K562 (cell line): ENCODE results near the gene TEX54. TPM values are rescaled to one million over a fixed set of nuclear protein-coding genes. Genes with fewer than 3 reads are reported as not detected.

Source experiments
- C11orf30 ChIP-seq: fragments of 450-650 bp; IDR thresholded peaks from 2 replicates; pipeline ENCODE4 v1.6.1; 2016; ENCODE audit warnings: low read depth, mild to moderate bottlenecking
- EP400 ChIP-seq: fragments of 450-650 bp; IDR thresholded peaks from 2 replicates; pipeline ENCODE4 v1.6.1; 2017; ENCODE audit warnings: antibody characterized with exemption, mild to moderate bottlenecking, moderate library complexity
- IRF2 ChIP-seq: sonication (generic); formaldehyde crosslinking; IDR thresholded peaks from 2 replicates; pipeline ENCODE4 v1.8.1; 2022; ENCODE audit warnings: mild to moderate bottlenecking, missing genetic modification reagents
- KAT2B ChIP-seq: IDR thresholded peaks from one replicate; pipeline ENCODE4 v1.6.1; 2012; ENCODE audit warnings: low read depth, mild to moderate bottlenecking, control low read depth, inconsistent platforms, low read length, moderate library complexity
- RBM39 ChIP-seq: fragments of 200-400 bp; formaldehyde crosslinking; optimal IDR thresholded peaks from 2 replicates; pipeline ENCODE3; 2018; ENCODE audit warnings: low read depth, low read length
- SAFB2 ChIP-seq: fragments of 200-400 bp; formaldehyde crosslinking; IDR thresholded peaks from 2 replicates; pipeline ENCODE4 v1.6.1; 2018; ENCODE audit warnings: borderline replicate concordance, low read length, low read depth, moderate library complexity; ENCODE audit not compliant: severe bottlenecking
- ZC3H11A ChIP-seq: IDR thresholded peaks from 2 replicates; pipeline ENCODE4 v1.6.1; 2012; ENCODE audit warnings: low read depth, low read length, improper control_type of control experiment
- ZFP30 ChIP-seq: fragments of 250-450 bp; sonication (Bioruptor Pico); IDR thresholded peaks from 2 replicates; pipeline ENCODE4 v1.8.0; 2022; ENCODE audit warnings: moderate library complexity, mild to moderate bottlenecking, inconsistent platforms, borderline replicate concordance
- ZKSCAN3 ChIP-seq: fragments of 250-450 bp; sonication (Bioruptor Pico); IDR thresholded peaks from 2 replicates; pipeline ENCODE4 v1.4.0; 2020
- ZNF445 ChIP-seq: fragments of 250-450 bp; sonication (Bioruptor Pico); IDR thresholded peaks from 2 replicates; pipeline ENCODE4 v1.4.0; 2020; ENCODE audit warnings: low read depth, mild to moderate bottlenecking, moderate library complexity
- polyA plus RNA-seq, 8 experiments: library from polyadenylated mRNA; depleted of rRNA in 4 of 8; stranded (reverse) in 5 of 8; unstranded in 3 of 8; fragments of >200 nt; fragmentation: Nextera tagmentation in 2 of 8; fragmentation: Illumina TruSeq in 1 of 8; extraction: Ambion mirVana in 2 of 8; extraction: Trizol in 1 of 8; gene quantifications; 2 replicates each; pipeline versions ENCODE4 v1.2.1 to v1.2.3, GENCODE V29; 2011 to 2014; ENCODE audit warnings: inconsistent platforms in 1 of 8, missing spikeins in 1 of 8
- total RNA-seq, 7 experiments: library from RNA; depleted of rRNA in 6 of 7; stranded (reverse); fragments of >200 nt in 6 of 7; fragmentation: Illumina TruSeq in 2 of 7; extraction: Trizol in 2 of 7; gene quantifications; 2 replicates each; pipeline versions ENCODE4 v1.2.1 to v1.2.3, GENCODE V29; 2011 to 2021; ENCODE audit warnings: low replicate concordance in 1 of 7
- TF ChIP-seq, protein P1 (sequence below): fragments of 450-650 bp; formaldehyde crosslinking; IDR thresholded peaks from 2 replicates; pipeline ENCODE4 v1.4.0; 2020; ENCODE audit warnings: mild to moderate bottlenecking, mixed read lengths
- TF ChIP-seq, protein P2 (sequence below): IDR thresholded peaks from 2 replicates; pipeline ENCODE4 v1.6.1; 2011; ENCODE audit warnings: borderline replicate concordance, low read depth, mild to moderate bottlenecking, moderate library complexity, low read length; ENCODE audit not compliant: insufficient read depth, poor library complexity, severe bottlenecking
- TF ChIP-seq, protein P3 (sequence below), 3 experiments: IDR thresholded peaks in 2 of 3; conservative IDR thresholded peaks in 1 of 3; 2 replicates each; pipeline ENCODE4 v1.5.1; 2011 to 2012; ENCODE audit warnings: low read length in 3 of 3, mild to moderate bottlenecking in 3 of 3, control low read depth in 2 of 3, improper control_type of control experiment in 1 of 3, inconsistent platforms in 1 of 3, low read depth in 1 of 3, mixed read lengths in 1 of 3, moderate library complexity in 1 of 3; ENCODE audit not compliant: insufficient read depth in 2 of 3
- TF ChIP-seq, protein P4 (sequence below): IDR thresholded peaks from 3 replicates; pipeline ENCODE4 v1.6.1; 2011; ENCODE audit warnings: borderline replicate concordance, mild to moderate bottlenecking, moderate library complexity; ENCODE audit not compliant: insufficient read length; ENCODE audit errors: extremely low read depth

TEX54 gene
- total and polyA plus RNA-seq, 9 of the 15 experiments (the other 6 are each of a cell fraction or from before 2014, with no cell fraction given), result not detected

DNA sequence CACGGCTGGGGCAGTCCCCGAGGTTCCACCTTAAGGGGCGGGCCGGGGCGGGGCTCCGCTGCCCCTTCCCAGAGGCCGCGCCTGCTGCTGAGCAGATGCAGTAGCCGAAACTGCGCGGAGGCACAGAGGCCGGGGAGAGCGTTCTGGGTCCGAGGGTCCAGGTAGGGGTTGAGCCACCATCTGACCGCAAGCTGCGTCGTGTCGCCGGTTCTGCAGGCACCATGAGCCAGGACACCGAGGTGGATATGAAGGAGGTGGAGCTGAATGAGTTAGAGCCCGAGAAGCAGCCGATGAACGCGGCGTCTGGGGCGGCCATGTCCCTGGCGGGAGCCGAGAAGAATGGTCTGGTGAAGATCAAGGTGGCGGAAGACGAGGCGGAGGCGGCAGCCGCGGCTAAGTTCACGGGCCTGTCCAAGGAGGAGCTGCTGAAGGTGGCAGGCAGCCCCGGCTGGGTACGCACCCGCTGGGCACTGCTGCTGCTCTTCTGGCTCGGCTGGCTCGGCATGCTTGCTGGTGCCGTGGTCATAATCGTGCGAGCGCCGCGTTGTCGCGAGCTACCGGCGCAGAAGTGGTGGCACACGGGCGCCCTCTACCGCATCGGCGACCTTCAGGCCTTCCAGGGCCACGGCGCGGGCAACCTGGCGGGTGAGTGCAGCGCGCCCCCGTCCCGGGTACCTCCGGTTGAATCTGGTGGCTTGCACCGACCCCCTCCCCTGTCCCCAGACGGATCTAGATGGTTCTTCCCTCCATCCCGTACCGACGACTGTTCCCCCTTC is 48.4 kb upstream of the TEX54 start, which contains the start of gene SLC3A2 (continued):
- TF ChIP-seq, protein P1, sequence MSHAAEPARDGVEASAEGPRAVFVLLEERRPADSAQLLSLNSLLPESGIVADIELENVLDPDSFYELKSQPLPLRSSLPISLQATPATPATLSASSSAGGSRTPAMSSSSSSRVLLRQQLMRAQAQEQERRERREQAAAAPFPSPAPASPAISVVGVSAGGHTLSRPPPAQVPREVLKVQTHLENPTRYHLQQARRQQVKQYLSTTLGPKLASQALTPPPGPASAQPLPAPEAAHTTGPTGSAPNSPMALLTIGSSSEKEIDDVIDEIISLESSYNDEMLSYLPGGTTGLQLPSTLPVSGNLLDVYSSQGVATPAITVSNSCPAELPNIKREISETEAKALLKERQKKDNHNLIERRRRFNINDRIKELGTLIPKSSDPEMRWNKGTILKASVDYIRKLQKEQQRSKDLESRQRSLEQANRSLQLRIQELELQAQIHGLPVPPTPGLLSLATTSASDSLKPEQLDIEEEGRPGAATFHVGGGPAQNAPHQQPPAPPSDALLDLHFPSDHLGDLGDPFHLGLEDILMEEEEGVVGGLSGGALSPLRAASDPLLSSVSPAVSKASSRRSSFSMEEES (CRISPR knock-in tag), result no peak
- TF ChIP-seq C11orf30, result no peak
- TF ChIP-seq, protein P2, sequence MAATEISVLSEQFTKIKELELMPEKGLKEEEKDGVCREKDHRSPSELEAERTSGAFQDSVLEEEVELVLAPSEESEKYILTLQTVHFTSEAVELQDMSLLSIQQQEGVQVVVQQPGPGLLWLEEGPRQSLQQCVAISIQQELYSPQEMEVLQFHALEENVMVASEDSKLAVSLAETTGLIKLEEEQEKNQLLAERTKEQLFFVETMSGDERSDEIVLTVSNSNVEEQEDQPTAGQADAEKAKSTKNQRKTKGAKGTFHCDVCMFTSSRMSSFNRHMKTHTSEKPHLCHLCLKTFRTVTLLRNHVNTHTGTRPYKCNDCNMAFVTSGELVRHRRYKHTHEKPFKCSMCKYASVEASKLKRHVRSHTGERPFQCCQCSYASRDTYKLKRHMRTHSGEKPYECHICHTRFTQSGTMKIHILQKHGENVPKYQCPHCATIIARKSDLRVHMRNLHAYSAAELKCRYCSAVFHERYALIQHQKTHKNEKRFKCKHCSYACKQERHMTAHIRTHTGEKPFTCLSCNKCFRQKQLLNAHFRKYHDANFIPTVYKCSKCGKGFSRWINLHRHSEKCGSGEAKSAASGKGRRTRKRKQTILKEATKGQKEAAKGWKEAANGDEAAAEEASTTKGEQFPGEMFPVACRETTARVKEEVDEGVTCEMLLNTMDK, result peak; percentile 95
- no peak for TF ChIP-seq SAFB2
- no peak for TF ChIP-seq RBM39
- no peak for TF ChIP-seq ZNF445 (CRISPR knock-in tag)
- TF ChIP-seq IRF2, result no peak
- TF ChIP-seq EP400, result peak; percentile 97
- no peak for TF ChIP-seq ZFP30
- TF ChIP-seq, protein P3, sequence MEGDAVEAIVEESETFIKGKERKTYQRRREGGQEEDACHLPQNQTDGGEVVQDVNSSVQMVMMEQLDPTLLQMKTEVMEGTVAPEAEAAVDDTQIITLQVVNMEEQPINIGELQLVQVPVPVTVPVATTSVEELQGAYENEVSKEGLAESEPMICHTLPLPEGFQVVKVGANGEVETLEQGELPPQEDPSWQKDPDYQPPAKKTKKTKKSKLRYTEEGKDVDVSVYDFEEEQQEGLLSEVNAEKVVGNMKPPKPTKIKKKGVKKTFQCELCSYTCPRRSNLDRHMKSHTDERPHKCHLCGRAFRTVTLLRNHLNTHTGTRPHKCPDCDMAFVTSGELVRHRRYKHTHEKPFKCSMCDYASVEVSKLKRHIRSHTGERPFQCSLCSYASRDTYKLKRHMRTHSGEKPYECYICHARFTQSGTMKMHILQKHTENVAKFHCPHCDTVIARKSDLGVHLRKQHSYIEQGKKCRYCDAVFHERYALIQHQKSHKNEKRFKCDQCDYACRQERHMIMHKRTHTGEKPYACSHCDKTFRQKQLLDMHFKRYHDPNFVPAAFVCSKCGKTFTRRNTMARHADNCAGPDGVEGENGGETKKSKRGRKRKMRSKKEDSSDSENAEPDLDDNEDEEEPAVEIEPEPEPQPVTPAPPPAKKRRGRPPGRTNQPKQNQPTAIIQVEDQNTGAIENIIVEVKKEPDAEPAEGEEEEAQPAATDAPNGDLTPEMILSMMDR (IDR thresholded peaks at IDR 0.05 in 2 of 3, conservative IDR thresholded peaks at IDR 0.05 in 1 of 3; ENCODE audit: insufficient read depth in 2 of 3, low read depth in 1 of 3, low read length in 3 of 3), result peak; percentile 72 to 80 (median 77)
- TF ChIP-seq ZKSCAN3 (CRISPR knock-in tag), result no peak
- TF ChIP-seq, protein P4, sequence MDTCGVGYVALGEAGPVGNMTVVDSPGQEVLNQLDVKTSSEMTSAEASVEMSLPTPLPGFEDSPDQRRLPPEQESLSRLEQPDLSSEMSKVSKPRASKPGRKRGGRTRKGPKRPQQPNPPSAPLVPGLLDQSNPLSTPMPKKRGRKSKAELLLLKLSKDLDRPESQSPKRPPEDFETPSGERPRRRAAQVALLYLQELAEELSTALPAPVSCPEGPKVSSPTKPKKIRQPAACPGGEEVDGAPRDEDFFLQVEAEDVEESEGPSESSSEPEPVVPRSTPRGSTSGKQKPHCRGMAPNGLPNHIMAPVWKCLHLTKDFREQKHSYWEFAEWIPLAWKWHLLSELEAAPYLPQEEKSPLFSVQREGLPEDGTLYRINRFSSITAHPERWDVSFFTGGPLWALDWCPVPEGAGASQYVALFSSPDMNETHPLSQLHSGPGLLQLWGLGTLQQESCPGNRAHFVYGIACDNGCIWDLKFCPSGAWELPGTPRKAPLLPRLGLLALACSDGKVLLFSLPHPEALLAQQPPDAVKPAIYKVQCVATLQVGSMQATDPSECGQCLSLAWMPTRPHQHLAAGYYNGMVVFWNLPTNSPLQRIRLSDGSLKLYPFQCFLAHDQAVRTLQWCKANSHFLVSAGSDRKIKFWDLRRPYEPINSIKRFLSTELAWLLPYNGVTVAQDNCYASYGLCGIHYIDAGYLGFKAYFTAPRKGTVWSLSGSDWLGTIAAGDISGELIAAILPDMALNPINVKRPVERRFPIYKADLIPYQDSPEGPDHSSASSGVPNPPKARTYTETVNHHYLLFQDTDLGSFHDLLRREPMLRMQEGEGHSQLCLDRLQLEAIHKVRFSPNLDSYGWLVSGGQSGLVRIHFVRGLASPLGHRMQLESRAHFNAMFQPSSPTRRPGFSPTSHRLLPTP, result no peak
- TF ChIP-seq ZC3H11A, result no peak
- TF ChIP-seq KAT2B, result no peak
